ENCODE data around the gene TOX4.

GRCh38 chr14:21536418-21537089 lies 59.6 kb downstream of the TOX4 start:
- TF ChIP-seq, protein P1, sequence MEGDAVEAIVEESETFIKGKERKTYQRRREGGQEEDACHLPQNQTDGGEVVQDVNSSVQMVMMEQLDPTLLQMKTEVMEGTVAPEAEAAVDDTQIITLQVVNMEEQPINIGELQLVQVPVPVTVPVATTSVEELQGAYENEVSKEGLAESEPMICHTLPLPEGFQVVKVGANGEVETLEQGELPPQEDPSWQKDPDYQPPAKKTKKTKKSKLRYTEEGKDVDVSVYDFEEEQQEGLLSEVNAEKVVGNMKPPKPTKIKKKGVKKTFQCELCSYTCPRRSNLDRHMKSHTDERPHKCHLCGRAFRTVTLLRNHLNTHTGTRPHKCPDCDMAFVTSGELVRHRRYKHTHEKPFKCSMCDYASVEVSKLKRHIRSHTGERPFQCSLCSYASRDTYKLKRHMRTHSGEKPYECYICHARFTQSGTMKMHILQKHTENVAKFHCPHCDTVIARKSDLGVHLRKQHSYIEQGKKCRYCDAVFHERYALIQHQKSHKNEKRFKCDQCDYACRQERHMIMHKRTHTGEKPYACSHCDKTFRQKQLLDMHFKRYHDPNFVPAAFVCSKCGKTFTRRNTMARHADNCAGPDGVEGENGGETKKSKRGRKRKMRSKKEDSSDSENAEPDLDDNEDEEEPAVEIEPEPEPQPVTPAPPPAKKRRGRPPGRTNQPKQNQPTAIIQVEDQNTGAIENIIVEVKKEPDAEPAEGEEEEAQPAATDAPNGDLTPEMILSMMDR (IDR thresholded peaks at IDR 0.05), result no peak
- TF ChIP-seq POLR2A (IDR thresholded peaks at IDR 0.05), result no peak
